GM20431 (cell line): ENCODE results near the gene CPNE4.

Source experiments
- in situ Hi-C: fragments of 300-500 bp; cut with MseI, MboI; formaldehyde crosslinking; loops from one replicate; pipeline ENCODE4 v1.15.0; 2020; ENCODE audit warnings: low sequenced_read_pairs; ENCODE audit not compliant: unreplicated experiment

The CPNE4 gene

DNA sequence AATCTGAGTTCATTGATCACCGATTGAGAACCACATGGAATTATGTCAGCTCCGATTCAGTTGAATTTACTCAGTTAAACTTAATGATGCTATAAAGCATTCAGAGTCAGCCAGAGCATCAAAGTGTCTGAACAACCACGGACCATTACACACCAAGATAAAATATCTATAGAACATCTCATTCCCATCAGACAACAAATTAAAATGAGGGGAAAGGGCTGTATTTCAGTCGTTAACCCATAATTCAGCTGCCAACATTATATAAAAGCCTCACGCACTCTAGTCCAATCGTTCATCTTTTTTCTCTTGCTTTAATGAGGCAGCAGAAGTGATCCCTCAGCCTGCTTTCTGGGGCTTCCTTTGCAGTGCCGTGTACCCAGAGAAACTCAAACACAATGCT, 11.9 kb downstream of the CPNE4 start:
- in situ Hi-C loops, result loop anchor here (25.0 kb wide), 1 partner anchor 486 kb away; no protein-coding TSS in a partner anchor

DNA sequence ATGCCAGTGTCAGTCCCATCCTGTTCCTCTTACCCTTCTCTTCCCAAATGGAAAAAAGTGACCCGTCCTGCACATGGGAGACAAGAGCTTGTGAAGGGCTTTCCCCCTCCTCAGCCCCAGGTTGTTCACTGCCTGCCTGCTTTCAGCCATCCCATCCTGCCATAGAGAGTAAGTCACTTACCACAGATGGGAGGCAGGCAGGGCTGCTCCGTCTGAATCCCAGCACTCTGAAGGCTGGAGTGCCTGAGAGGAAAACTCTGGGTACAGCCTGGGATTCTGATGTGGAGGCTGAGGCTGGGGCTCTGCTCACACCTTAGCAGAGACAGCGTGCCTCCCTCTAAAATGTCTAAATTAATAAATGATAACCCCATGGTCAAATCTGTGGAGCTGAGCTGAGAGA, 14.8 kb downstream of the CPNE4 start:
- in situ Hi-C loops, result loop anchor here (25.0 kb wide), 1 partner anchor 483 kb away; no protein-coding TSS in a partner anchor

DNA sequence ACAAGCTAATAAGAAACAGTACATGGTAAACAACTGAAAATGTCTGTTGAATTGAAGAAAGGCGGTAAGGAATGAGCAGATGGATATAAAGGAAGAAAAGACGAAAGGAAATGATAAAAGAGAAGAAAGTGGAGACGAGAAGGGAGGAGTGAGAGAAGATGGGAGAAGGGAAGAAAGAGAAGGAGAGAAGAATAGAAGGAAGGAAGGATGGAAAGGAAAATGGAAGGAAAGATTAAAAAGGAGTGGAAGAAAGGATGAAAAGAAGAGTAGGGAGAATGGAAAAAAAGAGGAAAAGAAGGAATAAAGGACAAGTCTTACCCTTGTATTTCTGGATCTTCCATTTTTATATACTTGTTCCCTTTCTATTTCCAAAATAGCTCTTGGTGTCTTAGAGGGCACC, 17.7 kb downstream of the CPNE4 start:
- in situ Hi-C loops, result loop anchor here (25.0 kb wide), 1 partner anchor 480 kb away; no protein-coding TSS in a partner anchor

DNA sequence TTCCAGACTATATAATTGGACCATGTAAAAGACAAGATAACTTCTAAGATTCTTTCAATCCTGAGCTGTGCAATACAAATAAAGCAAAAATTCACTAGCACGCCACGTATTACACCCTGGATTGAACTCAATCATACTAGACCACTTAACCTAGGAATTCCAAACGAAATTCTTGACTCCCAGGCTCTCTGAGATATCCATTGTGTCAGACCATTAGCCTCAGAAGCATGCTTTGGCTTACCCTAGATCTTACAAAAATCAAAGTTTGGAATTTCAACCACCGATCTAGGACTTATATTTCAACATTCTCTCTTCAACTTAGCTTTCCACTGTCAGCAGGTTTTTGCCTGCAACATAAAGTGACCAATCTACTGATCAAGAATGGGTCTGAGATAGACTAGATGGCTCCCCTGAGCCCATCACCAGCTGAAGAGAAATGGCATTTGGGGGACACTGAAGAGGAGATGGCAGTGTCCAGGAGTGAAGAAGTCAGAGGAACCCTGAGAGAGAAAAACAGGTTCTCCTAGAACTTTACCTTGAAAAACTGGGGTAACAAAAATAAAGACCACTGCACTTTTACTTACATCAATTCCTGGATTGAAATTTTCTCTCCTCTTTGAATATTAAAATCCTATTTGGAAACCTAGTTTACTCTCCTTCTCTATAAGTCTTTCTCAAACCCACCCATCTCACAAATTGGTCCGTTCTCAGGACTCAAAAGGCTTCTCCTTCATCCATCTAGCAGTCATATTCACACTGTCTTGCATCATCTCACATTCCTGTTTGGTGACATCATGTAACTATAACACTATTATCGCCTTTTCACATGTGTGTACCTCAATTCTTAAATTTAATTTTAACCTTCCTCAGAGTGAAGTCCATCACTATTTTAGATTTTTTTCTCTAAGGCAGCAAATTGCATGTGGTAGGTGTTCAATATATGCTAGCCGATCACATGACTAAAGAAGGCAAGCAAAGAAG, 18.5 kb downstream of the CPNE4 start:
- in situ Hi-C loops, result loop anchor here (25.0 kb wide), 1 partner anchor 479 kb away; no protein-coding TSS in a partner anchor

DNA sequence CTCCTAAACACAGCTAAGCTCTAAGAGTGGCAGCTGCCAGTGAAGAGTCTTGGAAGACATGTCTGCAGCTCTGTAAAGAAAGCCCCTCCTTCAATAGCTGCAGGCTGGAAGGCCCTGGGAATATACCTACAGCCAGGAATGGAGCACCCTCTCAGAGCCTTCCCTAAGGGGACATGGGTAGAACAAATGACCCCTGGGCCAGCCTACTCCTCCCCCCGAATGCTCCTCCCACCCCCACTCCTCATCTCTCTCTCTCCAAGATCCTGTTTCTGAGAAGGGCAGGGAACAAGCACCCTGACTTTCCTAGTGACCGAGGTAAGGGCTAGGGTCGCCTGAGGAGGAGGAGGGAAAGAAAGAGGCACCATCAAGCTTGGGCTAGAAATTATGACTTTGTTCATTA, 20.7 kb downstream of the CPNE4 start:
- in situ Hi-C loops, result loop anchor here (25.0 kb wide), 1 partner anchor 477 kb away; no protein-coding TSS in a partner anchor

DNA sequence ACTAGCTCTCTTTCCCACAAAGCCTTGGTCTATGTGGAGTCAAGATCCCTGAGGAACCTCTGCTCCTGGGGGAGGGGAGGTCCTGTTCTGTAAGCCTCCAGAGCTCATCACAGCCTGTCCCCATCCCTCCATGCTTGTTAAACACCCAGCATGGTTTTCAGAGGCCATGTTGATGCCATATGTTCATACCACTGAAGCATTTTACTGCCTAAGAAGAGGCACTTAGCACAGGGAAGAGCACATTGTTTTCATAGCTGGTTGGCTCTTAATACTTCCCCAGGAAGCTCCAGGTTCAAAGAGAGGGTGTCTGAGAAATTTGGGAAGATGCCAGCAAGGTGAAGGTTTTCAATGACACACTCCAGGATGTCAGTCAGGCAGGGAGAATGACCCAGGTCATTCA, 25.6 kb downstream of the CPNE4 start:
- in situ Hi-C loops, result loop anchor here (25.0 kb wide), 1 partner anchor 472 kb away; no protein-coding TSS in a partner anchor

DNA sequence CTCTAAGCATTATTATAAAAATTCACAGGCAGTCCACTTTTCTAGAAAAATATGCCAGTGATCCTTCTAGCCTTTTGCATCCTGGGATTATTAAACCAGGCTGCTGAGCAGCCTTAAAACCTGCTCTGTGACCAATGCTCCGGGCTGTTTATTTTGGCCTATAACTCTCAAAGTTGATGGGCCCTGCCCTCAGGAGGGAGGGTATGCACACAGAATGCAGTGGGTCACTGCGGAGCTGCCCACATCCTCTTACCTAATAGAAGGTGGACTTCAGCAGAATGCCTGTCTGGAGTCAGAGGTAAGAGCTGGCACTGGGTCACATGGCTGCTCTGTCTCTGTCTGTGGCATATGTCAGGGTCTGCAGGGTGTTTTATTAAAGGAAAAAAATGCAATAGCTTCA, 26.0 kb downstream of the CPNE4 start:
- in situ Hi-C loops, result loop anchor here (25.0 kb wide), 1 partner anchor 472 kb away; no protein-coding TSS in a partner anchor

DNA sequence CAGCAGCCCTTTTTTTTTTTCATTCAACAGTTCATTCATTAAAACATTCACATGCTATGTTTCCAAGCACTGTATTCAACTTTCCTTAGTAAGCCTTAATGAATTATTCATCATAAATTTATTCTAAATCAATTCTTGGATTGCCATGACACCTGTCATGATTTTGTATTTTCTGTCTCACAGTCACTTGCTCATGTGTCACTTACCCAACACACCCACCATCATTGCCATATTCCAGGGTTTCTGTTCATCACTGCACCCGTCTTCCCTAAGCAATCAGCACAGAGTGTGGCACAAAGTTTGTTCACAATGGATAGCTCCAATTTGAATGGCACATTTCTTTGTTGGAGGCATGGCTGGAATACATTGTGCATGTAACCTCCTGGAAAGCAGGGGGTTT, 27.2 kb downstream of the CPNE4 start:
- in situ Hi-C loops, result loop anchor here (25.0 kb wide), 1 partner anchor 470 kb away; no protein-coding TSS in a partner anchor

DNA sequence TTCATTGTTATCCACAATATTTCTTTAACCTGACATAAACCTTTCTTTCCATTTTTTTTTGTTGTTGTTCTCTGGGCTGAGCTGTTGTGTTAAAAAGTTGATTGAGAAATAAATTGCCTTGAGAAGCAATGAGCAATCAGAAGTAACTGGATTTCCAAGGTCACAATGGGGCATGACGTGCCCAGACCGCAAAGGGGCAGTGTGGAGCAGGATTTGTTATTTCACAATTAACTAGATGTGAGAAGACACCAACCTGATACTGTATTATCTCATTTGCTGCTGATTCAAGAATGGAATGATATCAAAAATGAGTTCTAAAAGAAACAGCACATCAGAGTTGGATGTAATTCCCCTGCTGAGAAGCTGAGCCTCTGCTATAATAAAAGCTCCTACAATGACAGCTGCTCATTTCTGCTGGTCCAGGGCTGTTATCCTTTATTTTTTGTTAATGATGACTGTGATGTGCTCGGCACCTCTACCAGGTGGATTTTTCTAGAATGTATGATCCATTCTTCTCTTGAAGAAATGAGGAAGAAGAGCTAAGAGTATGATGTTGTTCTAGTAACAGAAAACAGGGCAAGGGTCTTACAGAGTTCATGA, 28.1 kb downstream of the CPNE4 start:
- in situ Hi-C loops, result loop anchor here (25.0 kb wide), 1 partner anchor 469 kb away; no protein-coding TSS in a partner anchor

DNA sequence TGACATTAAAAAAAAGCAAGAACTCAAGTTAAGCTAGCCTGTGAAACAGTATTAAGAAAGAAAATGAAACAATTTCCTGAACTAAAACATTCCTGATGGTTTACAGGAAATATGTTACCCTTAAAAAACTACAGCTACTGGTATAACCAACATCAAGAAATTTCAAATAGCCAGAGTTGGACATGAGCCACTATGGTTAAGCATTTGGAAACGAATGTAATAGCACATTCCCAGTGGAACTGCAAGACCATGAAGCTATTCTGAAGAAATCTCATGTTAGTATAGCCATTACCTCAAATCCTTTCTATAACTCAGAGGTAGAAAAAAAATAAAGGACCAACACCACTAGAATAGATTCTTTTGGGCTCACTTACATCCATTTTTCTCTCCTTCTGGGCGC, 30.2 kb downstream of the CPNE4 start:
- in situ Hi-C loops, result loop anchor here (25.0 kb wide), 1 partner anchor 467 kb away; no protein-coding TSS in a partner anchor

DNA sequence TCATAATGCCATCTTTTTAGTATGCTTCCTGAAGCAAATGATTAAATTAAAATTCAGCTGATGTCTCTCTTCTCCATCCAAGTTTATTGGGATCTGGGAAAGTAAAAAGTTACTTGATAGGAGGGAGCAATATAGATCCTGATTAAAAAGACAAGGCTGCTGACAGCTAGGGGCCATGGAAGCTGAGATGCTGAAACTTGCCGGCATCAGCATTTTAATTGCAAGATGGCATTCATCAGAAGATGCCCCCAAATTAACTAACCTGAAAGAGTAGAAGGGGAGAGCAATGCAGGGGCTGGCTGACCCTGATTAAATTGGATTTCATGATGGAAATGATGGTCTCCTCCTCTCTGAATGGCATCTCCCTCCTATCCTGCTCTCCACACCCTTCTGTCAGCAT, 31.1 kb downstream of the CPNE4 start:
- in situ Hi-C loops, result loop anchor here (25.0 kb wide), 1 partner anchor 466 kb away; no protein-coding TSS in a partner anchor

DNA sequence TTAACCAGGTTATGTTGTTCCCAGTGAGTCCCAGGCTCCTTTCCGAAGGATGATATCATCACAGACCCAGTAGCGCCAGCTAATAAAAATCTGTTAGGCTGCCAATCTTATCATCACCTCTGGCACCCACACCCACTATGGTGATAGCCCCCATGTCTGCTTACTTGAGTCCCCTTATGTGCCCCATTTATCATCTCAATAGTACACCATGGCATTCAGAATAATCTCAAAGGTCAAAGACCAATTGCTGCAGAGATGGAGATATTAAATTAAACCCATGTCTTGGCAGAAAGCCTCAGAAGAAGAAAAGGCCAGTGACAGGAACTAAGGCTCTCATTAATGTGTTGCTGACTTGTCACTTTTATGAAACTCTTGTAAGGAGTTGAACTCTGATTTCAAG, 32.8 kb downstream of the CPNE4 start:
- in situ Hi-C loops, result loop anchor here (25.0 kb wide), 1 partner anchor 465 kb away; no protein-coding TSS in a partner anchor

DNA sequence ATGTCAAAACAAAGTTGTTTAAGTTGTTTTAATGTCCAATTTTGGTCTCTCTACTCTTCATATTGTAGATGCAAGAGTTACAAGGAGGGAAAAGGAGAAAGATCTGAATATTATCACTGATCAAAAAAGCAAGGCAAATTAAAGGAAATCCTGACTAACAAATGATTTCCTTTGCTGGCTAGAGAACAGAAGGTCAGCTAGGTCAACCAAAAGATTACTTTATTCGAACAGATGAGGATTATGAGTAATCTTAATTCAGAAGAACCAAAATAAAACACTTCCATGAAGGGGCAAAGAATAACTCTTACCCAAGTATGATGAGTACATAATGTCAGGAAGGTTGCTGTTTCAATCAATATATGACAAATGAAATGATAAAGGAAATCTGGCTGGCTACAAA, 33.8 kb downstream of the CPNE4 start:
- in situ Hi-C loops, result loop anchor here (25.0 kb wide), 1 partner anchor 464 kb away; no protein-coding TSS in a partner anchor

DNA sequence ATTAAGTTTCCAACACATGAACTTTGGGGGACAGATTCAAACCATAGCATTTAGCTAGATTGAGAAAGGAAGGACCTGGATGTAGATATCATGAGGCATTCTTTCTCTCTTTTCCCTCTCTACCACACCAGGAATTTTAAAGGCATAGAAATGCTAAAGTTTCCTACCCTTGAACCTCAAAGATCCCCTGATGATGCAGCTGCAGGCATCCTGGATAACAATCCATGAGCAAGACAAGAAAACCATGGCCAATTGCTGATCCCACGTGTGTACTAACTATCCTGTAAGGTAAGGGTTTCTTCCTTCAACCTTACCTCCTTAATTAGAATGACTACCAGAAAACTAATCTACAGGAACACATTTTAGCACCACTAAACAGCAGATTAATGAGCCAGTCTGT, 36.8 kb downstream of the CPNE4 start:
- in situ Hi-C loops, result no loop called here

DNA sequence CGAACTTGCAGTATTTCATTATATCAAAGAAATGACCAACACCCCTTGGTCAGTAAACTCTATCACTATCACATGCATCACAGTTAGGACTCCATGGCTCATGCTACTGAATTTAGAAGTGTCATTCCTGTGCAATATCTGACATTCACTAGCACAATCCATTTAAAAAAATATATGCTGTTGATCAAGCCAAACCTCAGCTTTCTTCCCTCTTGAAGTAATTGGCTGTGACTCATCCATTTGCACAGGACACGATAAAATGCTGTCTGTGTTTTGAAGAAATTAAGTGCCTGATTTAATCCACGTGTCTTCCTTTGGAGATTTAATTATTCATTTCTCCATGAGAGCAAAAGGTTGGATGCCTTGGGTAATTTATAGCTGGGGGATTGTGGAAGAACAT, 38.9 kb downstream of the CPNE4 start:
- in situ Hi-C loops, result no loop called here

DNA sequence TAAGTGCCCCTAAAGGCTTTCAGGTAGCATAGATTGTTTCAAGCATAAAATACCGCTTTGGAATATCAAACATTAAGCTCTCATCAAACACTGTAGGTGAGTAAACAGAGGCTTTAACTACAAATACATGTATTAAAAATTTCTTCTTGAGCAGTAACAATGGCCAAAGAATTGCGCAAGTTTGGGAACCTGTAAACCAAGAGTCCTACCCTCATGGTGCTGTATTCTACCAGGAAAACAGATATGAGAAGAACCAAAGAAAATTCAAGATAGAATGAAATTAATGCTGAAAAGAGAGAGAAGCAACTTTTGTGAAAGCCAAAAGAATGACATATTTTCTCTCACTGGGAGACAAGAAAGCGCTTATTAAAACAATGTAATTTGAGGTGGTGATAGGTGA, 45.5 kb downstream of the CPNE4 start:
- in situ Hi-C loops, result no loop called here

DNA sequence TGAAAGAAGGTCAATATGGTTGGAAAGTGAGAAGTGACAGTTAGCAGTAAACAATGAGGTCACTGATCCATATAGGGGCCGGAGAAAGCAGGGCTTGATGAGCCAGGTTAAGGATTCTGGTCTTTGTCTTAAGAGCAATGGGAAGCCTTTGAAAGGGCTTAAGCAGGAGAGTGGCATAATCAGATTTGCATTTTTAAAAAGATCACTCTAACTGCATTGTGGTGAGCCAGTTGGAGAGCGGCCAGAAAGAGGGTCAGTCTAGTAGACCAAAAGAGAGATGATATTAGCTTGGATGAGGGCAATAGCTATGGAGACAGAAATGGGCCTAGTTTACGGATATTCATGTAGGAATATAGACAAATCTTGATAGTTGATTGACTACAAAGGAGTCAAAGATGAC, 46.6 kb downstream of the CPNE4 start:
- in situ Hi-C loops, result no loop called here

DNA sequence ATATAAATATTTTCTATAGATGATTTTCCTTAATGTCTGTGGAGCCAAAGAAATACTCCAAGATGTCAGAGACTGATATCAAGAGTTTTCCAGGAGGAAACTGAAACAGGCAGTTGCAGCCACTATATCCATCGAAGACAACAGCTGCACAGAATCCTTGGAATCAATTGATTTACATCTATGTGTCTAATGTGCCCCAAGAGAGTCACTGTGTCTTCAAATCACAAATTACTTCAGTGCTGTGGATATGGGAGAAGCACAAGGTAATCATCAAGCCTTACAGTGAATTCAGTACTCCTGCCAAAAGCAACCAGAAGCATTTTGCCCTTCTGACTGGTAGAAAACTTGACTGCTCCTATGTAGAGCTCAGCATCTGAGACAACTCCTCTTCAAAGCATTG, 51.1 kb downstream of the CPNE4 start:
- in situ Hi-C loops, result no loop called here

DNA sequence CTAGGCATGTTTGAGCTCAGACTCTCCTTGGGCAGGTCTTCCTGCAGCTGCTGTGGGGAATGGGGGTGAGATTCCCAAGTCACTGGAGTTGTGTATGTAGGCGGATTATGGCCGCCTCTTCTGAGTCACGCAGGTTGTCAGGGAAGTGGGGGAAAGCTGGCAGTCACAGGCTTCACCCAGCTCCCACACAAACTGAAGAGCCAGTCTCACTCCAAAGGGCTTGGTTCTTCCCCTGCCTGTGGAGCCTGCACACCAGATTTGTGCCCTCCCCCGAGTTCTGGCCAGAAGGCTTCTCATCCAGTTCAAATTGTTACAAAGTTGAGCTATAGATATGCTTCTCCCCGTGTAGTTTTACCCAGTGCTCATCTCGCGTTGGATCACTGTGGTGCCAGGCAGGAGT, 53.5 kb downstream of the CPNE4 start:
- in situ Hi-C loops, result no loop called here

DNA sequence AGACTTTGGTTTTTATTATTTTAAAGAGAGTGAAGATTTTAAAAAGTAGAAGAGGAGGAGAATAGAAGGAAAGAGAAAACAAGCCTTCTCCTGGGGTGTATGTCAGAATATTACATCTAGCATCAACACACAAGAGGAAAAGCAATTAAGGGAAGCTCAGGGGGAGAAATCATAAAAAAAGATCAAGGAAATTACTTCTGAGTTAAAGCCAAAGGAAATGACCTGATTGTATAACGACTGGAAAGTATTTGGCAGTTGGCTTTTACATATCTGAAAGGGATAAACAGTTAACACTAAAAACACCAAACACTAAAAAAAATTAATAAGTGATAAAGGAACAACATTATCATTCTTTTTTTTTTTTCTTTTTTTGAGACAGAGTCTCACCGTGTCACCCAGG, 58.4 kb downstream of the CPNE4 start:
- in situ Hi-C loops, result no loop called here

DNA sequence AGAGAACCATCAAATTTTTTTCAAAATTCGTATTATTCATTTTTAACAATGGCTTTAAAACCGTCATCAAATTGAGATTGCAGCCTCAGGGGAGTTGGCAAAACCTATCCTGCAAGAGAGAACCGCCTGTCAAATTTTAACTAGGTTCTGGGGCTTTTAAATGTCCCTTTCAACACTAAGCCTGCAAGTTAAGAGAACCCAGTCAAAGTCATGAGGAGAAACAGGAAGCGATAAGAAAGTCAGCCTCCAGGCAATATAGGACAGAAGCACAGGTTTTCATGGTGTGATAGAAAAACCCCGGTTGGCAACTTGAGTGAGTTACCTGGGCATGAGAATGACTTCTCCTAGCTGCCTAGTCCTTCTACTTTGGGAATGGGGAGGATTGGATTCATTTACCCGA, 59.8 kb downstream of the CPNE4 start:
- in situ Hi-C loops, result no loop called here
